ENCODE results near the gene POU6F2. TPM values are rescaled to one million over a fixed set of nuclear protein-coding genes. Genes with fewer than 3 reads are reported as not detected.

The POU6F2 gene
- total and polyA plus RNA-seq, 2 experiments from 2014 or later, result 7.2 to 7.3 TPM

GRCh38 chr7:39145283-39145682 lies 167.6 kb downstream of the POU6F2 start:
- no peak for ATAC-seq
- no peaks in the 10 kb centered on the region for H3K4me1 ChIP-seq (ENCODE audit: insufficient read depth)

More at GRCh38 chr7:39145283-39145682, 167.6 kb downstream of the POU6F2 start:
- Histone ChIP-seq H2AFZ (no peak overlapping the region), H3K27me3 (ENCODE audit: insufficient read depth) (no peaks in the 10 kb centered on the region), H4K20me1 (replicated peaks; ENCODE audit: insufficient read depth) (no peaks in the 10 kb centered on the region), H3K79me2 (replicated peaks; ENCODE audit: insufficient read depth) (no peaks in the 10 kb centered on the region), H3K27ac (ENCODE audit: low read depth) (no peak overlapping the region), H3K4me3 (no peak overlapping the region), H3K36me3 (ENCODE audit: insufficient read depth) (no peaks in the 10 kb centered on the region), H3K4me2 (no peak overlapping the region), H3F3A (replicated peaks; ENCODE audit: low read depth) (no peaks in the 10 kb centered on the region), H3K9me2 (ENCODE audit: insufficient read depth) (peaks cover 19% of the 10 kb centered on the region; the same call in 1 of the 2 replicates)
- TF ChIP-seq ZNF114 (CRISPR knock-in tag; IDR thresholded peaks at IDR 0.05), result no peak
- no peak for TF ChIP-seq ZNF331 (CRISPR knock-in tag; IDR thresholded peaks at IDR 0.05; ENCODE audit: low read depth)
- TF ChIP-seq CTCF (conservative IDR thresholded peaks at IDR 0.05; ENCODE audit: low read depth in 2 of 2), result no peak
- no peak for TF ChIP-seq ETS1 (IDR thresholded peaks at IDR 0.05)
- TF ChIP-seq REST (IDR thresholded peaks at IDR 0.05; ENCODE audit: unreplicated experiment), result no peak
- no peak for TF ChIP-seq EZH2phosphoT487 (IDR thresholded peaks at IDR 0.05; ENCODE audit: unreplicated experiment)
- no peak for TF ChIP-seq JUNB (IDR thresholded peaks at IDR 0.05; ENCODE audit: unreplicated experiment)
- no peak for TF ChIP-seq ZNF462 (CRISPR knock-in tag; IDR thresholded peaks at IDR 0.05)
- no peak for TF ChIP-seq POLR2AphosphoS5 (IDR thresholded peaks at IDR 0.05; ENCODE audit: low read depth)
- TF ChIP-seq STAT1 (IDR thresholded peaks at IDR 0.05; ENCODE audit: unreplicated experiment), result no peak
- no peak for TF ChIP-seq CREB1 (CRISPR knock-in tag; IDR thresholded peaks at IDR 0.05; ENCODE audit: low read depth)
- no peak for DNase-seq (ENCODE audit: low spot score)
- H3K27me3 Mint-ChIP-seq (ENCODE audit: insufficient read depth, low read depth, poor library complexity), result peaks cover 1% of the 10 kb centered on the region
- H3K4me1 Mint-ChIP-seq, result no peaks in the 10 kb centered on the region
- peaks cover 3% of the 10 kb centered on the region; the same call in 1 of the 3 replicates for H3K36me3 Mint-ChIP-seq (ENCODE audit: low read depth)
- no peak overlapping the region for H3K27ac Mint-ChIP-seq
- H3K4me3 Mint-ChIP-seq, result no peak overlapping the region
- H3K9me3 Mint-ChIP-seq, result no peaks in the 10 kb centered on the region

All from GM23338 (cell line).